Thyroid gland (tissue), 4 donors: ENCODE data around the gene DPPA5. TPM values are rescaled to one million over a fixed set of nuclear protein-coding genes. Genes with fewer than 3 reads are reported as not detected.
"Not testable (repeated sequence)": the region's sequence is repeated elsewhere in the genome, so short reads cannot be mapped to it uniquely, and the experiment has no call there.

Experiments used
- DNase-seq, 2 donors: peaks; one replicate each; pipeline ENCODE4 v3.0.0-alpha.2; 2019
- H3K27ac ChIP-seq, 3 donors: fragments of 200-600 bp; sonication (generic); 1 replicate in 2 of 3; 2 replicates in 1 of 3; pipeline ENCODE4 v1.5.1; 2016 to 2019; ENCODE audit warnings: mild to moderate bottlenecking in 1 of 3, moderate library complexity in 1 of 3
- H3K27me3 ChIP-seq: fragments of 200-600 bp; sonication (generic); one replicate; pipeline ENCODE4 v1.5.1; 2019
- H3K36me3 ChIP-seq, 2 donors: fragments of 200-600 bp; sonication (generic); one replicate each; pipeline ENCODE4 v1.5.1; 2016 to 2019
- H3K4me1 ChIP-seq, 2 donors: fragments of 200-600 bp; sonication (generic); one replicate each; pipeline ENCODE4 v1.5.1; 2017 to 2019
- H3K4me3 ChIP-seq, 3 donors: fragments of 200-600 bp; sonication (generic); replicated peaks in 1 of 3; 1 replicate in 2 of 3; 2 replicates in 1 of 3; pipeline ENCODE4 v1.5.1; 2016; ENCODE audit warnings: mild to moderate bottlenecking in 1 of 3
- H3K9me3 ChIP-seq: fragments of 200-600 bp; sonication (generic); one replicate; pipeline ENCODE4 v1.5.1; 2017
- CTCF ChIP-seq, 6 experiments: fragments of 200-600 bp in 3 of 6; fragments of 450-650 bp in 3 of 6; sonication (generic) in 3 of 6; IDR thresholded peaks; one replicate each; pipeline ENCODE4 v1.5.1; 2016 to 2019; ENCODE audit warnings: antibody characterized with exemption in 6 of 6, mild to moderate bottlenecking in 2 of 6, inconsistent platforms in 1 of 6, moderate library complexity in 1 of 6
- POLR2A ChIP-seq, 2 donors: fragments of 450-650 bp; IDR thresholded peaks; one replicate each; pipeline ENCODE4 v1.6.1; 2017; ENCODE audit warnings: antibody characterized with exemption in 2 of 2, mild to moderate bottlenecking in 2 of 2, moderate library complexity in 1 of 2
- WGBS, 2 donors: methylation state at CpG; one replicate each; pipeline ENCODE4 v1.1.5; 2017; 5-methylcytosine and 5-hydroxymethylcytosine counted together
- intact Hi-C: fragments of 100-400 bp; cut with DNase I; formaldehyde crosslinking; loops from one replicate; pipeline ENCODE4 v1.15.1; 2023
- small RNA-seq: library from RNA; depleted of rRNA; stranded (forward); fragments of <200 nt; gene quantifications from one replicate; pipeline ENCODE3, GENCODE V24; 2016
- total RNA-seq, 4 donors: library from RNA; depleted of rRNA; stranded (reverse); fragments of >200 nt; gene quantifications; one replicate each; pipeline ENCODE4 v1.2.3, GENCODE V29; 2016

The DPPA5 gene
- total RNA-seq, 4 donors from 2014 or later = not detected

DNA sequence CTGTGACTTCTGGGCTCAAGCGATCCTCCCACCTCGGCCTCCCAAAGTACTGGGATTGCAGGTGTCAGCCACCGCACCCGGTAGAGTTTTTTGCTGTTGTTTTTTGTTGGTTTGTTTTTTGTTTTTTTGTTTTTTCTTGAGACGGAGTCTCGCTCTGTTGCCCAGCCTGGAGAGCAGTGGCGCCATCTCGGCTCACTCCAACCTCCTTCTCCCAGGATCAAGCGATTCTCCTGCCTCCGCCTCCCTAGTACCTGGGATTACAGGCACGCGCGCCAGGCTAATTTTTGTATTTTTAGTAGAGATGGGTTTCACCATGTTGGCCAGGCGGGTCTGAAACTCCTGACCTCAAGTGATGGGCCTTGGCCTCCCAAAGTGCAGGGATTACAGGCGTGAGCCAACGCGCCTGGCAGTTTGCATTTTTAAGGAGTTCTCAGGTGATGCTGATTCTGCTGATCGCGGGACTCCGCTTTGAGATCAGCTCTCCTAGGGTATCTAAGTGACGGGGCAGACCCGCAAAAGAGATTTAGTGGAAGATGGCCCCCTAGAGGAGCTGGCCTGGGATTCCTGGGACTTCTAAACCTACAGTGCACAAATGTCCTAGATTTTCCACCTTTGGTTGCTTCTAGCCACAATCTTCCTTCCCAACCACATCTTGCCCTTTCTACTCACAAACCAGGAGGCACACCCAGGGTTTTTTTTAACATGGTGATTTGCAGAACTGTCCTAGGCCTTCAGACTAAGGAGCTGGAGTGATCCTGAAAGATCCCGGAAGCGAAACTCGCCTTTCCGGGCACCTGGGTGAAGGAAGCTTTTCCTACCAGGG lies 45.2 kb downstream of the DPPA5 start:
- 79 to 82% methylated on average over 23 to 26 of the region's 26 CpGs for WGBS, 2 donors
- H3K36me3 ChIP-seq = no peaks in the 10 kb centered on the region
- peaks cover 0 to 9% of the 10 kb centered on the region in 2 donors for H3K4me1 ChIP-seq
- TF ChIP-seq CTCF (IDR thresholded peaks at IDR 0.05) = no peak
- no peak for TF ChIP-seq POLR2A (IDR thresholded peaks at IDR 0.05)
- DNase-seq = peak in 1 of 2 donors; percentile 30
- H3K27me3 ChIP-seq = no peaks in the 10 kb centered on the region
- H3K4me3 ChIP-seq = peak overlapping the region; percentile 43 to 63 (median 45)
- intact Hi-C loops = no loop called here
- no peaks in the 10 kb centered on the region for H3K9me3 ChIP-seq
- H3K27ac ChIP-seq = no peak overlapping the region

DNA sequence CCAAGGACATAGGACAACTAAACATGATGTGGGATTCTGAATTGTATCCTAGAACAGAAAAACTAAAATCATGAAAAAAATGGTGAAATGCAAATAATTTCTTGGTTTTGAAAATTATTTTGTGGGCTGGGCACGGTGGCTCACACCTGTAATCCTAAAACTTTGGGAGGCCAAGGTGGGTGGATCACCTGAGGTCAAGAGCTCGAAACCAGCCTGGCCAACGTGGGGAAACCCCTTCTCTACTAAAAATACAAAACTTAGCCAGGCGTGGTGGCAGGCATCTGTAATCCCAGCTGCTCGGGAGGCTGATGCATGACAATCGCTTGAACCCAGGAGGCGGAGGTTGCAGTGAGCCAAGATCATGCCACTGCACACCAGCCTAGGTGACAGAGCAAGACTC lies 50.3 kb downstream of the DPPA5 start:
- H3K9me3 ChIP-seq, H3K27ac ChIP-seq, H3K4me3 ChIP-seq, DNase-seq, H3K4me1 ChIP-seq, H3K27me3 ChIP-seq, H3K36me3 ChIP-seq, intact Hi-C loops: not testable (repeated sequence)
- 80 to 81% methylated on average over 7 of the region's 7 CpGs for WGBS, 2 donors

Small RNA genes within 50 kb of the gene (small RNA-seq; reads per million reads assigned to genes)
- gene RPL39P3 = not detected

Other genes starting within 250 kb of the DPPA5 start
- gene KHDC1L, start 128.8 kb downstream of the DPPA5 start, total RNA-seq = not detected
- 1 to 10 TPM; 2.1 to 8.4 (median 4.1) TPM for gene KHDC1, start 91.1 kb downstream of the DPPA5 start, total RNA-seq
- gene KHDC3L, start 8.4 kb upstream of the DPPA5 start, total RNA-seq = not detected
- not detected for gene OOEP, start 15.6 kb upstream of the DPPA5 start, total RNA-seq
- gene DDX43, start 40.6 kb upstream of the DPPA5 start, total RNA-seq = 1 to 10 TPM; 1.5 to 6.0 (median 4.0) TPM
- gene CGAS, start 98.0 kb upstream of the DPPA5 start, total RNA-seq = 1 to 10 TPM; 2.5 to 6.2 (median 4.4) TPM
- 10 to 100 TPM; 29.4 to 46.4 (median 30.6) TPM for gene MTO1, start 107.5 kb upstream of the DPPA5 start, total RNA-seq
- gene EEF1A1, start 166.8 kb upstream of the DPPA5 start, total RNA-seq = over 10,000 TPM in 2 of 4 donors, 1,000 to 10,000 TPM in 2; 9,141 to 11,705 (median 10,644) TPM